ENCODE results near the gene C5AR2.

- TF ChIP-seq CTCF (IDR thresholded peaks at IDR 0.05; ENCODE audit: insufficient read depth, low read depth, low read length) (no peak), EZH2 (IDR thresholded peaks at IDR 0.05; ENCODE audit: insufficient read depth, low read length) (no peak)
Observed at GRCh38 chr19:47381121-47381520, 49.1 kb downstream of the C5AR2 start.

All from astrocyte (in vitro differentiated cells and primary cell).